CD4-positive, alpha-beta T cell treated with Interleukin-1 beta for 1 hour (primary cell): ENCODE measurements around the gene FCRL1.

ENCODE experiments used
- DNase-seq, 2 donors: peaks; one replicate each; pipeline ENCODE4 v3.0.0-alpha.2; 2020 to 2022

The FCRL1 gene, protein sequence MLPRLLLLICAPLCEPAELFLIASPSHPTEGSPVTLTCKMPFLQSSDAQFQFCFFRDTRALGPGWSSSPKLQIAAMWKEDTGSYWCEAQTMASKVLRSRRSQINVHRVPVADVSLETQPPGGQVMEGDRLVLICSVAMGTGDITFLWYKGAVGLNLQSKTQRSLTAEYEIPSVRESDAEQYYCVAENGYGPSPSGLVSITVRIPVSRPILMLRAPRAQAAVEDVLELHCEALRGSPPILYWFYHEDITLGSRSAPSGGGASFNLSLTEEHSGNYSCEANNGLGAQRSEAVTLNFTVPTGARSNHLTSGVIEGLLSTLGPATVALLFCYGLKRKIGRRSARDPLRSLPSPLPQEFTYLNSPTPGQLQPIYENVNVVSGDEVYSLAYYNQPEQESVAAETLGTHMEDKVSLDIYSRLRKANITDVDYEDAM

DNA sequence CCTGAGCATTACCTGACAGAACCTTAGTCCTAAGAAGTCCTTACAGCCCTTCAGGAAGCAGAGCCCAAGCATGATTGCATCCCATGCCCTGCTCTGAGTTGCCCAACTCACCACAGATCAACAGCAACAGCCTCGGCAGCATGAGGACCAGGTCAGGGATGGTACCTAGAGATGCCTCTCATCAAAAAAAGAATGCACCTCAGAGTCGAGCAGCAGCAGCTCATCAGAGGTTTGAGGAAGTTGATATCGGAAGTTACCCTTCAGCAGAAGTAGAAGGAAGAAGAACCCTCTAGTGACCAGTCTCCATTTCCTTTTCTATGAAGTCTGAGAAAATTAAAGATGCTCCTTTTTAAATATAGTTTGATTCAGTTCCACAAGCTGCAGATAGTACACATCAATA lies at the start of gene FCRL1:
FCRL1 (minus strand) TSS at position 225 of the 400 bp plus-strand sequence; CDS start at position 142, 83 bp downstream.
- peak in 1 of 2 donors; percentile 26 for DNase-seq

DNA sequence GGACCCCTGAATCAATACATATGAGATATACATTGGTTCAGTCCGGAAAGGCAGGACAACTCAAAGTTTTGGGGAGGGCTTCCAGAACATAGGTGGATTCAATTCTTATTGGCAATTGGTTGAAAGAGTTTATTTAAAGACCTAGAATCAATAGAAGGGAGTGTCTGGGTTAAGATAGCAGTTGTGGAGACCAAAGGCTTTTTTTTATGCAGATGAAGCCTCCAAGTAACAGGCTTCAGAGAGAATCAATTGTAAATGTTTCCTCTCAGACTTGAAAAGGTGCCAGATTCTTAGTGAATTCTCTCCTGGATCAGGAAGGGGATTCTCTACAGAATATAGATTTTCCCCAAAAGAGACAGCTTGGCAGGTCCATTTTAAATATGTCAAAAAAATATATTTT lies 48.7 kb upstream of the FCRL1 start:
- no peak for DNase-seq

DNA sequence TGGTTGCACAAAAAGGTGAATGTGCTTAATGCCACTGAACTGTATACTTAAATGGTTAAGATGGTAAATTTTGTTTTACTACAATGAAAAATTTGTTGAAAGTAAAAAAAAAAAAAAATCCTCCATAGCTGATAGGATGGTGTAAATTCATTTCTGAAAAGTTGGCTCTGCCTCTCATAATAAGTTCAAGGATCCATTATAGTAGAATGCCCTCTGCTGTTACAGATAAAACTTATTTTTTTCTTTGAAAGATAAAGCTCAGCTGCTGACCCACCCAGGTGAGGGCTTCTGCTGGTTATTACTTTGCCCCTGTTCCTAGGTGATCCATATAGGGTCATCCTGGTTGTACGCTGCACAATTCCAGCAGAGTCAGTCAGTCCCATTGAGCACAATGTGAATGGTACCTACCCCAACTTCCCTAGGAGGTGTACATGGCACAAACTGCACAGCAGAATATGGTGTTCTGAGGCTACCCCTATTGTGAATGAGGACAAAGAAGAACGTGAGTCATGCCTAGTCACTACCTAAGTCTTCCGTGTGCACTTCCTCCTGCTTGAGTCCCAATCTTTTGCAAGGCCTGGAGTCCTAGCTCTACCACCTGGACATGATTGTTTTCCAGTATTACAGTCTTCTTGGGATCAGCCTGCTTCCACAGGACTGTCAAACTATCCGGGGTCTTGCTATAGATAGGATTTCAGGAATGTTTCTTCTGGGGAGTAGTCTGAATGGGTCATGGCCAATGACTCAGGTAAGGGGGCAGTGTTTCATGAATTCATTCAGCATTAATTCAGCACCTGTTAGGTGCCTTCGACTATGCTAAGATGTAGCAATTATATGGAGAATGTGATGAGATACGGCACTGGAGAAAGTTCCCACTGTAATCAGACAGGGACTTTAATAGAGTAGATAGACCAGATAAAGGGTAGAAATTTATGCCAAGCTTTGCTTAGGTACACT lies 42.5 kb upstream of the FCRL1 start:
- no peak for DNase-seq

DNA sequence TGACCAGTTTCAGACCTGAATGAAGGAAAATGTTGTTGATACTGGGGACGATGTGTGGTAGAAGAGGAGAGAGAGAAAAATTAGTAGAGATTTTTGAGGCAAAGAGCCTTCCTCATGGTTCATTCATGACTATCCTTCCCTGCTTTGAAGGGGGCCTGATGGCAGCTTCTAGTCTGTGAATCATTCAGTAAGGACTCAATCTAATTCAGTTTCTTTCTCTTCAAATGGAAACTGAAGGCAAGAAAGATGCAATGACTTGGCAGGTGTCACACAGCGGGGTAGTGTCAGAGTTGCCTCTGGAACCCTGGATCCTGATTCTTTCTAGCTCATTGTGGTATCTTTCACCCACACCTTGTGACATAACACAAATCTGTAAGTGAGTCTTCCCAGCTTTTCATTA lies 36.6 kb upstream of the FCRL1 start:
- no peak for DNase-seq

DNA sequence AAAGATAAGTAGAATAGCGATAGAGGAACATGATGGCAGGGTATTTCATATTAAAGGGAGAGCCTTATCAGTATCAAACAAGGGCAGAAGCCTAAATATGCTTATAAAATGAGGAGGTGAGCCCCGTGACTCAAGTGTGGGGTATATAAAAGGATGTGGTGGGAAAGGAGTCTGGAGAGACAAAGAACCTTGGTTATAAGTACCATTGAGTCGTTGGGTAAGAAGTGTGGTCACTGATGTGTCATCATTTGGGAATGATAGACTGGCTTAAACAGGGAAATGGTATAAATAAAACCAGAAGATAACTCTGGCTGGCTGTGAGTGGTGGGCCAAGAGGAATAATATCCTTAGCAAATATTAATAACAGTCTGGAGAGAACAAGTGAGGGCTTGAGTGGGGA lies 32.6 kb upstream of the FCRL1 start:
- no peak for DNase-seq

DNA sequence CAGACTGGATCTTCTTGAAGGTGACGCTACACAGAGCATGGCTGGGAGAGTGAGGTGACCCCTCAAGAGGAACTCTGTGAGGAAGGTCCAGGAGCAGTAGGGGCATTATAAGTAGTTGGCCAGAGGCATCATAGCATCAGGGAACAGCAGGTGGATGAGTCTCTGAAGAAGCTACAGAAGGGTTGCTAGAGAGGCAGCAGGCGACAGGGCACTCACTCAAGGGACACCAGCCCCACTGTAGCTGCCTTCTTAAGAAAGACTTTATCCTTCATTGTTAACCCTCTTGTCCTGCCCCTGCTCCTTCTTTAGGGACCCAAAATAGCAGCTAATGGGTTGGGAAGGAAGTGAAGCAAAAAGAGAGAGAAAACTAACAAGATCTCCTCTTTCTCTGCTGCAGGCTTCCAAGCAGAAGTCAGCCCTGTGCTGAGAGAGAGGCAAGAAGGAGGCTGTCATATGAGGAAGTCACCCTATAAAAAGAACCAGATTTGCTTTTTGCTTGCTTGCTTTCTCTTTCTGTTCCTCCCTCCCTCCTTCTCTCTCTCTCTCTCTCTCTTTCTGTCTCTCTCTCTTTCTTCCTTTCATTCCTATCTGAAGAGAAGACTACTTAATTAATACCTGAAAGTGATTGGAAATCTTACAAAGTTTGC lies 29.4 kb upstream of the FCRL1 start:
- DNase-seq, result peak in 1 of 2 donors; percentile 13

DNA sequence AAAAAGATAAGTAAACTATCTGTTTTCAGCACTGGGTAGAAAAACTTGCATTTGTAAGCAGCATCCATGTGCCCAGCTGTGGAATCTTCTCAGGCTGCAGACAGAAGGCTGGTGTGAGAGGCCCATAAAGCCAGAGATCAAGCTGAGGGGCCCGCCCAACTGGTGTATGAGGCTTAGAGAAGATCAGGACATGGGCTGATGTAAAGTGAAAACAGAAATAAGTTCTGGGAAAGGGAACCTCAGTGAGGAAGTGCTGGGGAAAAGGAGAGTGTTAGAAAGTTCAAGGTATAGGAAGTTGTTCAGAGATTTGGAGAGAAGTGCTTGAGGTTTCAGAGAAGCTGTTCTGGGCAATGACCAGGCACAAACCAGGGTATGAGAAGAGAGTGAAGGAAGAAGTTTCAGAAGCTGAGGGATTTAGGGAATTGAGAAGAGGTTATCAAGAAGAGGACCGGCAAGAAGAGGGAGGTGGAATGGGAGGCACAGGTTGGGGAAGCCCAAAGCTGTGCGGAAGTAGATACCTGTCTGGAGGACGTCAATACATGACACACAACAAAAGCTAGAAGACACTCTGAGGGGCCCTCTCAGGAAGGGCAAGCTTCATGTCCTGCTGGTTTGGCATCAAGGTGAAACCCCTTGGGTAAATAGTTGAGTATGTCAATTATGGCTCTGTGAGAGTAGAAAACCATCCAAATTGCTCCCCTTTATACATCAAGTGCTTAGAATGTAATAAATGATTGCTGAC lies 24.3 kb upstream of the FCRL1 start:
- no peak for DNase-seq

DNA sequence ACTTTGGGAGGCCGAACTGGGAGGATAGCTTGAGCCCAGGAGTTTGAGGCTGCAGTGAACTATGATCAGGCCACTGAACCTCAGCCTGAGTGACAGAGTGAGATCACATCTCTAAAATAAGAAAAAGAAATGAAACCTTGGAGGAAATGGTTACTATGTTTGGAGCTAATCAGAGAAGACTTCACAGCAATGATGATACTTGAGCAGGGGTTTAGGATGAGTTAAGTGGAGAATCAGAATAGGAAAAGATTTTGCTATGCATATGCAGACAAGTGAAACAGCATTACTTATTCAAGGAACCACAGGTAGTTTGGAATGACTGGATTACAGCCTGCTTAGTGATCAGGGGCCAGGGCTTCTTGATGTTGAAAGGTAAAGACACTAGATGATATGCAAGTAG lies 23.0 kb upstream of the FCRL1 start:
- DNase-seq, result no peak

DNA sequence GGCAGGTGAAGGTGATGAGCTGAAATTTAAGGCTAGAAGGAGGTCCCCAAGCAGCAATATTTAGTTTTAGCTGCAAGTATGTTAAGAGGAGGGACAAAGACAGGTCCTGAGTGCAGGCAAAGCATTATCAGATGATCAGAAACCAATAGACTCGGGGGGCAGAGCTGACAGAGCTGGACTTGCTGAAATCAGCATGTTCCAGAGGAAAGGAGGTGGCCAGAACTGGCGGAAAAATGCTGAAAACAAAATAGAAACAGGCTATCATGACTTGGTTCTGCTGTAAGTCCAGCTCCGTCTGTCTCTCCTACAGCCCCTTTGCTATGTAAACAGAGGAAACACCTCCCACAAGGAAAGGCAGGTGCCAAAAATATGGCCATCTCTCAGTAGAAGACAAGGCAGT lies 21.8 kb upstream of the FCRL1 start, which contains the start of gene CD5L:
CD5L (minus strand) TSS at position 101 of the 400 bp plus-strand sequence. CDS start 107 bp downstream, outside the sequence.
- DNase-seq, result no peak

DNA sequence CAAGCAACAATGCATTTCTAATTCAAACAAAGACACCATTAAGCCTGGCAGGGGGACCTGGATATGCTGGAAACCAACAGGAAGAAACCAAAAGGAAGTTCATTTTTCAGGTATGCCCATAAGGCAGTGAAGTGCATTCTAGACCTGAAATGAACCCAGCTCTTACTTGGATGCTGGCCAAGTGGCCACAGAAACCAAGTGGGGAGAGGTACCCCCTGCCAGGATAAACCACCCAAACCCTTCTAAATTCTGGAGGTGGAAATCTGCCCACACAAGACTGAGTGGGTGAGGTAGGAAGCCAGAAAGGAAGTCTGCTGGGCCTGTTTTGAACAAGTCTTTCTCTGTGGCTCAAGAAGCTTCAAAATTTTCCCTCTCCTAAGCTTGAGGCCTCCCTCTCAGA lies 19.0 kb upstream of the FCRL1 start:
- DNase-seq, result no peak

DNA sequence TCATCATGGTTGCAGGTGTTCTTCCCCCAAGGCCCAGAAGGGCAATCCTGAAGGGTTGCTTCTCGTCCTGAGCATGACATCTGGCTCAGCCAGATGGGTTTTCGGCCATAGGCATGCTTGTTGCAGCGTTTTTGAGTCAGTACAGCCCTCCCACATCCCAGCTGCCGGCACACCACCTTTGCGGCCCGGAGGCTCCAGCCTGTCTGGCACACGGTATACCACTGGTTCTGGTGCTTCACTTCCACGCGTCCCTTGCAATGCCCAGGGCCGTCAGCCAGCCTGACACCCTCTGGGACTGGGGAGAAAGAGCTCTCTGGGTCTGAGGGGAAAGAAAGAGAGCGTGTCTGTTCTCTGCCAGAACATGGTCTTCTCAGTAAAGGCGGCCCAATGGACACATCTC lies 14.5 kb upstream of the FCRL1 start:
- DNase-seq, result no peak

DNA sequence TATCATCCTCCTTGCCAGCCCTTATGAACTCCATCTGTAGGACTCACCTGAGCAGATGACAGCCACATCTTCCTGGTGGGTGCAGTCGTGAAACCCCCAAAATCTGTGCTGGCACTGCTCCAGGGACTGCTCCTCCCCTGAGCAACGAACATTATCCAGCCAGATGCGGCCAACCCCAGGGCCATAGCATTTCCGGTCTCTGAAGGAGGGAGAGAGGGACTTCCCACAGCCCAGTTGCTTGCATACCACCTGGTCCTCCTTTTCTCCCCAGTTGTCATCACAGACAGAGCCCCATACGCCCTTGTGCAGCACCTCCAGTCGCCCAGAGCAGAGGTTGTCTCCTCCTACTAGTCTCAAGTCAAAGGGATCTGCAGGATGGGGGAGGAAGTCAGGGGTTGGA lies 13.2 kb upstream of the FCRL1 start:
- DNase-seq, result no peak

DNA sequence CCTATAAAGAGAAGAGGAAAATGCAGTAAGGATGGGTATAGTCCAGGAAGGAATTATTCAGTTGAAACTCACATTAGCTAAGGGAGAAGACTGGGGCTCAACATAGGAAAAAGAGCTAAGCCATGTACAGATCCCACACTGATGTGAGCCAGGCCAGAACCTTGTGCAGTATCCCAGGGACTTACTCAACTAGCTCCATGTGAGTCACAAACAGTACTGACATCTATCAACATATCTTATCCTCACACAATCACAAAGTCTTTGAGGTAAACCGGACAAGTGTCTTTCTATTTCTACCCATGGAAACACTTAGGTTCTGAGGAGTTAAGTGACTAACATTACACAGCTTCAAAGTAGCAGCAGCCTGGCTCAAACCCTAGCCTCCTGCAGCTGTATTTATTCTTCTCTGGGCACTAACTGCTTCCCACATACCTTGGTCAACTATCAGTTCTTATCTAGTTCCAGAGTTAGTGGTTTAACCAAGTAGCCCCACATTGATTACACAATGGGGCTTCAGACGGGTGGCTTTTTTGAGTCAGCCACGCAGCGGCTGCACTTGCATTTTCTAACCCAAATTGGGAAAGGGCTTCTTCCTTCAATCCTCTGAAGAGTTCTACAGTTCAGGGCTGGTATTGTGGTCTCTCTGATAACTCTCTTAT lies 12.2 kb upstream of the FCRL1 start:
- no peak for DNase-seq

DNA sequence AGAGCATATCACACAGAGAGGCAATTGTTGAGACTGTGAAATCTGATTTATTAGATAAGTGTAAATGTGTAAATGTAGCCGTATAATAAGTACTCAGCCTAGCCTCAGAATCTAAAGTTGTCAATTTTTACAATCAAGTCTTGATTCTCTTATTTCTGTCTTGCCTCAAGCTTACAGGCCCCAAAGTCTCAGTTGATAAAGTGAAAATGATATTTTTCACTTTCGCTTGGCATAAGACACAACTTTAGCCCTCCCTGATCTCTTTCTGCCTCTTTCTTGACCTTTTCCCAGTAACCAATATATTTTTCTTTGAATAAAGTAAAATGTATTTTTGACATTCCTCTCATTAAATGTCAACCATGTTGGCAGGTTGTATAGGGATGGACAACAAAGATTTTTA lies 11.0 kb upstream of the FCRL1 start:
- DNase-seq, result no peak

DNA sequence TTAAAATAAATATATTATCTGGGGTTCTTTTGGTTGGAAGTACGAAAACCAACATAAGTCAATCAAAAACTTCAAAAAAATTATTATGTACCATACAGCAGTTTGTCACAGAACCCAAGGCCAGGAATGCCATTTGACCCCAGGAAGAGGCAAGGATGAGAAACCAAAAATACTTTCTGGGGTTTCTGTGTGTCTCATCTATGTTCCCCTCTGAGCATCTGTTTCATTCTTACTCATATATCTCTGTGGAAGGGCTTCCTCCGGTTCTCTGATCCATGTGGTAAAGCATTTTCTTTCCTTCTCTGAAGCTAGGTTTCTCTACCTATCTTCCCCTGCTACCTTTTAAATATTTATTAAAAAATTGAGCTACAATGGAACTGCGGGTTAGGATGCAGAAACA lies 9.8 kb upstream of the FCRL1 start:
- no peak for DNase-seq

DNA sequence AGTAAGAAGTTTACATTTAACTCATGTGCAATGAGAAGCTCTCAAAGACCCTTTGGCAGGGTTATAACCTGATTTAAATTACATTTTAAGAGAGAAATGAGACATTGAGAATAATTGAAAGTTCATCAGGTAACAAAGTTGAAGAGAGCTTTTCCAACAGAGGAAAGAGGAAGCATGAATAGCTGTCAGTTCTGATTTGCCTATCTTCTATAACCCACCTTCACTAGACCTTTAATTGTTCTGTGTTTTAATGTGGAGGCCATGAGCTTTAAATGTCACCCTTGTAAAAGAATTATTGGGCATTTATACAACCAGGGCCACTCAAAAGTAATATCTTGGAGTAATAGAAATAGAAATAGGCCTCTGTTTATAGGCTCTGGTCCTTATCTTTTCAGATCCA lies 9.3 kb upstream of the FCRL1 start:
- DNase-seq, result no peak

DNA sequence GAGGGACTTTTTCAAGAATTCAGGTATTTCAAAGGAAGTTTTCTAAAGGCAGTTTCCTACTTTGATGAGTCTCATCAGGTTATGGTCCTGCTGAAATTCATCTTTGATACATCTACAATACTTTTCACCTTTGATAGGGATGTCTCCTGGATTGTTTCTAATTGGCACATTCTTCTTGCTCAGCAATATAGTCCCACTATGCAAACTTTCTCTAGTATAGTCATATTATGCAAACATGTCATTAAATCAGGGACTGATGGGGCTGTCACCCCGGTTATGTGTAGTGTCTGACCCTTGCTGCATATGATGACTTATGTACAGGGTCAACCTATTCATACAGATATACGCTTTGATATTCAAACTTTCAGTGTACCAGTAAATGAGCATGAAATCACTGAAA lies 379 bp upstream of the FCRL1 start:
- DNase-seq, result no peak

DNA sequence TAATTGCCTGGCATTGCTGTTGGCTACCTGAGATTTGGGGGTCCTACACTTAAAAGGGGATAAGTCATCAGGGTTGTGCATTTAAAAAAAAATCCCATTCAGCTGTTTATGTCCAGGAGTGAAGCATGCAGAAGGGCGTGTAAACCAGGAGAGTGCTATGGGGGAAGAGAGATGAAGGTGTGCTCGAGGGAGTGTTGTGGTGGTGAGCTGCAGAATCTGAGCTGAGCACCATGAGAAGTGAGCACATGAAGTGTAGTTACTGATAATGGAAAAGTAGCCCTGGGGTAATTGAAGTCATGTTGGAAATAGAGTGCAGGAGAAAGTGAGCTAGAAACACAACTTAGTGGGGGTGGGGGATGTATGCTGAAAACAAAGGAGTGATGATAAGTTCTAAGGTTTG lies 705 bp downstream of the FCRL1 start:
- DNase-seq, result no peak

DNA sequence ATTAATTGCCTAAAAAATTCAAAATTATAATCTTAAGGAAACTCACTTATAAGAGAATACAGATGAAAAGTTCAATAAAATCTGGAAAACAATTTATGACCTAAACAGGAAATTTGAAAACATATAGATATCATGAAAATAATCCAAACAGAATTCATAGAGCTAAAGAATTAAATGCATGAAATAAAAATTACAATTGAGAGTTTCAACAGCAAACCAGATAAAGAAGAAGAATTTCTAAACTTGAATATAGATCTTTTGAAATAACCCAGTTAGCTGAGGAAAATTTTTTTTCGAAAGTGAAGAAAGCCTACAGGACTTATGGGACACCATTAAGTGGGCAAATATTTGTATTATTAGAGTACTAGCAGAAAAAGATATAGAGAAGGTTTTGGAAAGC lies 6.7 kb downstream of the FCRL1 start:
- no peak for DNase-seq

DNA sequence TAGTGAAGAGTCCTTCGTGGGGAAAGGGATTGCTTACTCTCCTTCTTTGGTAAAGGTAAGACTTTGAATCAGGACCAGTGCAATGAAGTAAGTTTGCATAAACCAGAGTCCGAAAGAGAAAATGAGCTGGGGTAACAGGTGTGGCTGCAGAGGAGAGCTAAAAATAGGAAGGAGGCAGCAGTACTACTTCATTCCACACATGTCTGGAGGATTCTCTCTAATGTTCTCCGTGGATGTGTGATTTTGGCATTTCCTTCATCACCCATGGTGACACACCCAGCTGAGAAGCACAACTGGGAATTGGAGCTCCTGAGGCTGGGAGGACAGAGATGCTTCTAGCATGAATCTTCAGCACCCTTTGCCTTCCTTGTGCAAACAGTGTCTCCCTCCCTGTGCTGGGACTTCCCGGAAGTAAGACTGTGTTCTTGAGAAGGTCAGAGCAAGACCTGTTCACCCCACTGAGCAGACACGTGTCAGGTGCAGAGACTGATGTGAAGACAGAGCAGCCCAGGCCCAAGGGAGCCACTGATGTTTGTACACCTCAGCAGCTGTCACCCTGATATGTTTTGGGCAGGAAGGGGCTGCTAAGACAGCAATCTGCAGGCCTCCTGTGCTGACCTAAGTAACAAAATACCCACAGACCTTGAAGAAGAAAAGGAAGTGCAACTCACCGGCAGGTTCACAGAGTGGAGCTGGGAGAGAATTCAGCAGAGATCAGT lies 13.3 kb downstream of the FCRL1 start:
- peak in 1 of 2 donors; percentile 78 for DNase-seq

DNA sequence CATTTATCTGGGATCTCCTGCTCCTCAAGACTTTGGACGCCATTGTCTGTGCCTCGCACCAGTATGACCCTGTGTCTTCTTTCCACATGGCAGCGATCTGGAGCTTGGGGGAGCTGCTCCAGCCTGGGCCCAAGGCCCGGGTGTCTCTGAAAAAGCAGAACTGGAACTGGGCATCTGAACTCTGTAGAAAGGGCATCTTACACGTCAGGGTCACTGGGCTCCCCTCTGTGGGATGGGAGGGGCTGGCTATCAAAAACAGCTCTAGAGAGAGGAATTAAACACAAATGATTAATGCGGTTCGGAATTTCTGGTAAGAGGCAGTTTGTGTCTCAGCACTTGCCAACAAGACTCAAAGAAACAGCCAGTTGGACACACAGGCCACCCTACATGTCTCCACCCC lies 16.1 kb downstream of the FCRL1 start:
- peak in 1 of 2 donors; percentile 32 for DNase-seq
